Esophagus muscularis mucosa (tissue), 4 donors: Measurements from ENCODE around the gene ATP9A.

ENCODE experiments used
- CTCF ChIP-seq, 3 experiments: fragments of 200-600 bp in 2 of 3; fragments of 450-650 bp in 1 of 3; sonication (generic) in 2 of 3; IDR thresholded peaks; one replicate each; pipeline ENCODE4 v1.5.1; 2017 to 2019; ENCODE audit warnings: antibody characterized with exemption in 3 of 3, mild to moderate bottlenecking in 2 of 3, moderate library complexity in 1 of 3
- EP300 ChIP-seq: sonication (generic); formaldehyde crosslinking; IDR thresholded peaks from one replicate; pipeline ENCODE4 v1.6.1; 2017; ENCODE audit warnings: antibody characterized with exemption
- POLR2AphosphoS5 ChIP-seq, 2 donors: sonication (generic); formaldehyde crosslinking; IDR thresholded peaks; one replicate each; pipeline ENCODE4 v1.6.1; 2017; ENCODE audit warnings: antibody characterized with exemption in 2 of 2

GRCh38 chr20:51732096-51732791 is 35.9 kb downstream of the ATP9A start:
- TF ChIP-seq CTCF (IDR thresholded peaks at IDR 0.05): no peak
- TF ChIP-seq POLR2AphosphoS5 (IDR thresholded peaks at IDR 0.05): peak; percentile 54 to 56
- peak; percentile 23 for TF ChIP-seq EP300
